ENCODE measurements around the gene PIGO. TPM values are rescaled to one million over a fixed set of nuclear protein-coding genes. Genes with fewer than 3 reads are reported as not detected.

The PIGO gene
- total RNA-seq, 1 experiment from 2014 or later, result 32.0 TPM

DNA sequence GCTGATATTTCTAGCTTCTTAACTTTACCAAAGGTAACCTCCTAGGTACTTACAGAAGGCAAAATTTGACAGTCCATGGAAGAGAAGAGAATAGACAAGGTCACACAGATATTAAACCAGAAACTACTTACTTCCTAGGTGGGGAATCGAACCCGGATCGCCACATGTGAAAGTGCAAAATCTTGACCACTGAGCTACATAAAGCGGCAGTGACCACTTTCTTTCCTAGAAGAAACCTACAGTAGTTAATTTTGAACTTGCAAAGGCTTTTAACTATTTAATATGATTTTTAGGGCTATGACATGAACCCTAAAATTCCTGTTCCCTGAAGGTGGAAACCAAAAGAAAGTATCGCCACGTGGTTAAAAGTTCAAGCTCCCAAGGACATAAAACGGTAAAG is 39.6 kb upstream of the PIGO start:
- Mint-ChIP-seq H3K27me3 (ENCODE audit: unreplicated experiment) (no peaks in the 10 kb centered on the region), H3K36me3 (ENCODE audit: insufficient read depth, unreplicated experiment) (no peaks in the 10 kb centered on the region), H3K9me3 (ENCODE audit: low read depth, unreplicated experiment) (peaks cover 5% of the 10 kb centered on the region), H3K27ac (ENCODE audit: unreplicated experiment) (no peak overlapping the region), H3K4me3 (ENCODE audit: low read depth, unreplicated experiment) (no peak overlapping the region), H3K4me1 (ENCODE audit: low read depth, unreplicated experiment) (no peaks in the 10 kb centered on the region)
- TF ChIP-seq, protein P1, sequence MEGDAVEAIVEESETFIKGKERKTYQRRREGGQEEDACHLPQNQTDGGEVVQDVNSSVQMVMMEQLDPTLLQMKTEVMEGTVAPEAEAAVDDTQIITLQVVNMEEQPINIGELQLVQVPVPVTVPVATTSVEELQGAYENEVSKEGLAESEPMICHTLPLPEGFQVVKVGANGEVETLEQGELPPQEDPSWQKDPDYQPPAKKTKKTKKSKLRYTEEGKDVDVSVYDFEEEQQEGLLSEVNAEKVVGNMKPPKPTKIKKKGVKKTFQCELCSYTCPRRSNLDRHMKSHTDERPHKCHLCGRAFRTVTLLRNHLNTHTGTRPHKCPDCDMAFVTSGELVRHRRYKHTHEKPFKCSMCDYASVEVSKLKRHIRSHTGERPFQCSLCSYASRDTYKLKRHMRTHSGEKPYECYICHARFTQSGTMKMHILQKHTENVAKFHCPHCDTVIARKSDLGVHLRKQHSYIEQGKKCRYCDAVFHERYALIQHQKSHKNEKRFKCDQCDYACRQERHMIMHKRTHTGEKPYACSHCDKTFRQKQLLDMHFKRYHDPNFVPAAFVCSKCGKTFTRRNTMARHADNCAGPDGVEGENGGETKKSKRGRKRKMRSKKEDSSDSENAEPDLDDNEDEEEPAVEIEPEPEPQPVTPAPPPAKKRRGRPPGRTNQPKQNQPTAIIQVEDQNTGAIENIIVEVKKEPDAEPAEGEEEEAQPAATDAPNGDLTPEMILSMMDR (IDR thresholded peaks at IDR 0.05; ENCODE audit: unreplicated experiment), result no peak
- CTCF ChIA-PET, result interaction anchor here (0.6 kb wide), 1 partner anchor 338 kb away, joined by 4 read pairs; no protein-coding TSS in a partner anchor
- BruUV-seq (replicated peaks), result no TSS peak
- intact Hi-C loops (cut with micrococcal nuclease; ENCODE audit: unreplicated experiment), result no loop called here
- no peak for DNase-seq

DNA sequence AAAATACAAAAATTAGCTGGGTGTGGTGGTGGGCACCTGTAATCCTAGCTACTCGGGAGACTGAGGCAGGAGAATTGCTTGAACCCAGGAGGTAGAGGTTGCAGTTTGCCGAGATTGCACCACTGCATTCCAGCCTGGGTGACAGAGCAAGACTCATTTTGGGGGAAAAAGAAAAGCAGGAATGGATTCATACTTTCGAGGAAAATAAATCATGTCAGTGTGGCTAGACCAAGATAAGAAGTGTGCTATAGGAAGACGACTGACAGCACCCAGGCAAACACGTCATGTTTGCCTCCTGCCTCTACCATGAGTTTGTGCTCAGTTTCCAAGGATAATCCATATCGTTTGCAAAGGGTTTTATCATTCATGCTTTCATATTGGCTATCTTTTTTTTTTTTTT is 38.5 kb upstream of the PIGO start:
- no peaks in the 10 kb centered on the region for H3K4me1 Mint-ChIP-seq (ENCODE audit: low read depth, unreplicated experiment)
- H3K27ac Mint-ChIP-seq (ENCODE audit: unreplicated experiment), result no peak overlapping the region
- no peak overlapping the region for H3K4me3 Mint-ChIP-seq (ENCODE audit: low read depth, unreplicated experiment)
- intact Hi-C loops (cut with micrococcal nuclease; ENCODE audit: unreplicated experiment), result no loop called here
- H3K9me3 Mint-ChIP-seq (ENCODE audit: low read depth, unreplicated experiment), result peaks cover 3% of the 10 kb centered on the region
- TF ChIP-seq, protein P1 (IDR thresholded peaks at IDR 0.05; ENCODE audit: unreplicated experiment), result no peak
- DNase-seq, result no peak
- no peaks in the 10 kb centered on the region for H3K36me3 Mint-ChIP-seq (ENCODE audit: insufficient read depth, unreplicated experiment)
- BruUV-seq (replicated peaks), result no TSS peak
- CTCF ChIA-PET, result no interaction called here
- H3K27me3 Mint-ChIP-seq (ENCODE audit: unreplicated experiment), result no peaks in the 10 kb centered on the region

- no TSS peak for BruUV-seq (replicated peaks)
- Mint-ChIP-seq H3K4me3 (ENCODE audit: low read depth, unreplicated experiment) (peak overlapping the region; percentile 89), H3K9me3 (ENCODE audit: low read depth, unreplicated experiment) (peaks cover 2% of the 10 kb centered on the region), H3K4me1 (ENCODE audit: low read depth, unreplicated experiment) (peaks cover 26% of the 10 kb centered on the region), H3K36me3 (ENCODE audit: insufficient read depth, unreplicated experiment) (peaks cover 40% of the 10 kb centered on the region), H3K27ac (ENCODE audit: unreplicated experiment) (peak overlapping the region; percentile 61), H3K27me3 (ENCODE audit: unreplicated experiment) (no peaks in the 10 kb centered on the region)
- TF ChIP-seq, protein P1 (IDR thresholded peaks at IDR 0.05; ENCODE audit: unreplicated experiment), result peak; percentile 70
- DNase-seq, result peak; percentile 85
- intact Hi-C loops (cut with micrococcal nuclease; ENCODE audit: unreplicated experiment), result loop anchor here (1.0 kb wide), 2 partner anchors 141 to 360 kb away; no protein-coding TSS in a partner anchor
- CTCF ChIA-PET, result interaction anchor here (0.9 to 2.4 kb wide), 5 partner anchors 45 to 360 kb away, joined by 3 to 34 read pairs (median 5); partner anchors contain the start of gene UNC13B
These were observed 20.6 kb upstream of the PIGO start for GRCh38 chr9:35116898-35117551.

DNA sequence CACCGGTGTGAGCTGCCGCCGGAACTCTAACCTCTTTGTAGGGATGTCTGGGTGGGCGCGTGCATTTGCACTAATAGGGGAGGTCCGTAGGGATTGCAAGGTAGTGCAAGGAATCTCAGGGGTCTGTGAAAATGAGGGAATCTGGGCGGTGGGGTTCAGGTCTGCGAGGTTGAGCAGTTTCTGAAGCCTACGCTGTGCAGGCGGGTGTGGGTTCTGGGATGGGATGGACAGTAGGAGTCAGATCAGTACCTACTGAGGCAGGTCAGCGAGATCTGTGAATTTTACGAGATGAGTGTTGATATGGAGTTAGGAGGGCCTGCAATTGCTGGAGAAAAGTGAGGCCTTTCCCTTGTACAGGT is 20.1 kb upstream of the PIGO start:
- H3K9me3 Mint-ChIP-seq (ENCODE audit: low read depth, unreplicated experiment), result peaks cover 2% of the 10 kb centered on the region
- intact Hi-C loops (cut with micrococcal nuclease; ENCODE audit: unreplicated experiment), result loop anchor here (1.0 kb wide), 2 partner anchors 142 to 361 kb away; no protein-coding TSS in a partner anchor
- H3K27me3 Mint-ChIP-seq (ENCODE audit: unreplicated experiment), result no peaks in the 10 kb centered on the region
- no peak for DNase-seq
- no TSS peak for BruUV-seq (replicated peaks)
- CTCF ChIA-PET, result interaction anchor here (0.9 to 2.4 kb wide), 5 partner anchors 45 to 360 kb away, joined by 3 to 34 read pairs (median 5); partner anchors contain the start of gene UNC13B
- H3K36me3 Mint-ChIP-seq (ENCODE audit: insufficient read depth, unreplicated experiment), result peaks cover 45% of the 10 kb centered on the region
- peak overlapping the region; percentile 61 for H3K27ac Mint-ChIP-seq (ENCODE audit: unreplicated experiment)
- TF ChIP-seq, protein P1 (IDR thresholded peaks at IDR 0.05; ENCODE audit: unreplicated experiment), result no peak
- H3K4me3 Mint-ChIP-seq (ENCODE audit: low read depth, unreplicated experiment), result peak overlapping the region; percentile 89
- peaks cover 30% of the 10 kb centered on the region for H3K4me1 Mint-ChIP-seq (ENCODE audit: low read depth, unreplicated experiment)
